RWPE2 (cell line): Measurements from ENCODE around the gene SKAP2.

ENCODE experiments used
- ATAC-seq: fragments of 200-7000 bp; cut with Tn5 transposase; 3 replicates; pipeline ENCODE4 v1.9.1; 2021; ENCODE audit warnings: low read depth
- DNase-seq: peaks from one replicate; pipeline ENCODE4 v3.0.0-alpha.2; 2020; ENCODE audit warnings: low spot score
- H3K27ac ChIP-seq: fragments of 450-650 bp; 2 replicates; pipeline ENCODE4 v1.5.1; 2017; ENCODE audit warnings: mild to moderate bottlenecking; ENCODE audit not compliant: poor library complexity, severe bottlenecking
- H3K27me3 ChIP-seq: fragments of 250-450 bp; sonication (Bioruptor Pico); 2 replicates; pipeline ENCODE4 v1.5.1; 2021; ENCODE audit warnings: mild to moderate bottlenecking, moderate library complexity; ENCODE audit not compliant: insufficient read depth, poor library complexity, severe bottlenecking
- H3K36me3 ChIP-seq: fragments of 250-450 bp; sonication (Bioruptor Pico); 2 replicates; pipeline ENCODE4 v1.5.1; 2020; ENCODE audit warnings: low read depth, mild to moderate bottlenecking, moderate library complexity
- H3K4me1 ChIP-seq: fragments of 250-450 bp; sonication (Bioruptor Pico); 2 replicates; pipeline ENCODE4 v1.5.1; 2021; ENCODE audit warnings: mild to moderate bottlenecking, moderate library complexity; ENCODE audit not compliant: insufficient read depth, poor library complexity, severe bottlenecking
- H3K4me3 ChIP-seq: fragments of 250-450 bp; sonication (Bioruptor Pico); 2 replicates; pipeline ENCODE4 v1.5.1; 2021; ENCODE audit warnings: mild to moderate bottlenecking, moderate library complexity; ENCODE audit not compliant: severe bottlenecking
- H3K9me3 ChIP-seq: fragments of 250-450 bp; sonication (Bioruptor Pico); 2 replicates; pipeline ENCODE4 v1.5.1; 2021; ENCODE audit warnings: mild to moderate bottlenecking, moderate library complexity; ENCODE audit not compliant: severe bottlenecking
- TF ChIP-seq, protein P1 (sequence below): fragments of 450-650 bp; IDR thresholded peaks from one replicate; pipeline ENCODE4 v1.5.1; 2017; ENCODE audit warnings: mild to moderate bottlenecking, moderate library complexity; ENCODE audit not compliant: poor library complexity, severe bottlenecking

Gene SKAP2

DNA sequence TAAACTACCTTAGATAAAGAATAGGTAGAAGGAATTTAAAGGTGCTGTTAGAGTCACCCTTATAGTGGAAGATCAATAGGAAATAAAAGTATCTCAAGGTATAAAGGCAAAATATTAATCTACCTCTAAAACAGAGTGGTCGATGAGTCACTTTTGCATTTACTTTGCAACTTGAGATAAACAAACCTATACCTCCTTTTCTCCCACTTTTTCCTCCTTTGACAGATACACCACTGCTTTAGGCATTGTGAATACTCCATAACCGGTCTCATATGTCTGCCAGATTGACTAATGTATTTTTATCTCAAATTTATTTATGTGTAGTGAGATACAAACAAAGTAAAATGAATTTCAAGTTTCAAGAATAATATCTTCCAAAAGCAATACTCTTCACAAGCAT is 193.5 kb downstream of the SKAP2 start:
- DNase-seq (no peak), ATAC-seq (no peak)
- no peak overlapping the region for H3K4me3 ChIP-seq
- no peak overlapping the region for H3K27ac ChIP-seq
- H3K4me1 ChIP-seq, result peaks cover 9% of the 10 kb centered on the region
- H3K9me3 ChIP-seq, result no peaks in the 10 kb centered on the region
- TF ChIP-seq, protein P1, sequence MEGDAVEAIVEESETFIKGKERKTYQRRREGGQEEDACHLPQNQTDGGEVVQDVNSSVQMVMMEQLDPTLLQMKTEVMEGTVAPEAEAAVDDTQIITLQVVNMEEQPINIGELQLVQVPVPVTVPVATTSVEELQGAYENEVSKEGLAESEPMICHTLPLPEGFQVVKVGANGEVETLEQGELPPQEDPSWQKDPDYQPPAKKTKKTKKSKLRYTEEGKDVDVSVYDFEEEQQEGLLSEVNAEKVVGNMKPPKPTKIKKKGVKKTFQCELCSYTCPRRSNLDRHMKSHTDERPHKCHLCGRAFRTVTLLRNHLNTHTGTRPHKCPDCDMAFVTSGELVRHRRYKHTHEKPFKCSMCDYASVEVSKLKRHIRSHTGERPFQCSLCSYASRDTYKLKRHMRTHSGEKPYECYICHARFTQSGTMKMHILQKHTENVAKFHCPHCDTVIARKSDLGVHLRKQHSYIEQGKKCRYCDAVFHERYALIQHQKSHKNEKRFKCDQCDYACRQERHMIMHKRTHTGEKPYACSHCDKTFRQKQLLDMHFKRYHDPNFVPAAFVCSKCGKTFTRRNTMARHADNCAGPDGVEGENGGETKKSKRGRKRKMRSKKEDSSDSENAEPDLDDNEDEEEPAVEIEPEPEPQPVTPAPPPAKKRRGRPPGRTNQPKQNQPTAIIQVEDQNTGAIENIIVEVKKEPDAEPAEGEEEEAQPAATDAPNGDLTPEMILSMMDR, result no peak
- H3K36me3 ChIP-seq, result no peaks in the 10 kb centered on the region
- H3K27me3 ChIP-seq, result no peaks in the 10 kb centered on the region

DNA sequence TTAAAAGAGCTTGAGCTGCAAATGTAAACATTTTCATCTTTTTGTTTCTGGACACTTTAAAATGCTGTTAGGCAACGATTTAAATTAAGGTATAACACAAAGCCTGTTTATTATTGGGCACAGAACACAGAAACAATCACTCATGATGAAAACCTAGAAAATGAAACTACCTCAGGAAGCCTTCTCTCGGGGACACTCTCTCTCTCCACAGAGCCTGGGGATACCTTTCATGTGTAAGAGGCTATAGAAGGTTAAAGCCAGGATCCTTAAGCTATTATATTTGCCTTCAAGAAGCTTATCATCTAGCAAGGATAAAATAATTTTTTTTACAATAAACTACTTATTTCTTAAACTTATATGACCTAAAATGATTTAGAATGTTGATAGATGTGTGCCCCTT is 194.1 kb downstream of the SKAP2 start:
- ATAC-seq, result no peak
- Histone ChIP-seq H3K27ac (no peak overlapping the region), H3K4me1 (peaks cover 4% of the 10 kb centered on the region), H3K36me3 (no peaks in the 10 kb centered on the region), H3K27me3 (no peaks in the 10 kb centered on the region), H3K4me3 (no peak overlapping the region), H3K9me3 (no peaks in the 10 kb centered on the region)
- DNase-seq, result no peak
- TF ChIP-seq, protein P1, result no peak

DNA sequence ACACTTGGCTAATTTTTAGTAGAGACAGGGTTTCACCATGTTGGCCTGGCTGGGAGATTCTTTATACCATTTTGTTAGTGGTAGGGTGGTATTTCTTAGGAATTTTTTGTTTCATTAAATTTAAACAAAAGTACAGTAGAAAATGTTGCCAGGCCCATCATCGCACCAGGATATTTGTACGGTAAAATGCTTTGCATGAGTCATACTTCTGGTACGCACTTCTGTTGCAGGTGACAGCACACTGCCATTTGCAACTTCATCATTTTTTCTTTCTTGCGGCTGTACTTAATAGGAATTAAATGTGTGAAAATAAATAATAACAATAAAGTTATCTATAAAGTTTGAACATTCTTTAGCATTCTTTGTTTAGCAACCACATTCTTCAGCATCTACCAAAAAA is 195.6 kb downstream of the SKAP2 start:
- ATAC-seq (no peak), DNase-seq (no peak)
- Histone ChIP-seq H3K27ac (no peak overlapping the region), H3K4me1 (no peaks in the 10 kb centered on the region), H3K36me3 (no peaks in the 10 kb centered on the region), H3K27me3 (no peaks in the 10 kb centered on the region), H3K4me3 (no peak overlapping the region), H3K9me3 (no peaks in the 10 kb centered on the region)
- TF ChIP-seq, protein P1, result no peak

DNA sequence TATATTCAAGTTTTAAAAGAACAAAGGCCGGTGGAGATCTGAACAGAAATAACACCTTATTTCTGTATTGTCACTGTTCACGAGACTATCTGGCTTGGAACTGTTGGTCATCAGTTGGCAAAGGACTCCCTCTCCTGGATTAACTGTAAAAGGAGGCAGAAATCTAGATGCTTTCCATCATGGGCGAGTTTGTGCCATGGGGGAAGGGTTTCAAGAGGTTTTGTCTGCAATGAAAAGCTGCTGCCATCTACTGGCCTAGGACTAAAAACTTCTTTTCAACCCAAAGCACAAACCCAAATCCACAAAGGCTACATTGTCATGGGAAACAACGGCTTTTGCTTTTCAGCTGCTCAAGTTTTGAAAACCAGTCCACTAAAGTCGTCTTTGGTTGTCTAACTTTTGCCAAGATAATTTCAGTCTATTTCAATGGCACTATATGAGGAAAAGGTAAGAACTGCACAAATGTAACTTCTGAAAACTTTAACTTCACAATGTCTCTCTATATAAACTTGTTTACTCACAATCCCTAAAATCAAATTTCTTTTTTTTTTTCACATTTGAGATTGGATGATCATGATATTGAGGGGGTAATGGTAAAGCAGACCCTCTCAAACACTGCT is 196.8 kb downstream of the SKAP2 start:
- Histone ChIP-seq H3K9me3 (no peaks in the 10 kb centered on the region), H3K4me1 (no peaks in the 10 kb centered on the region), H3K36me3 (no peaks in the 10 kb centered on the region), H3K4me3 (no peak overlapping the region), H3K27me3 (no peaks in the 10 kb centered on the region), H3K27ac (no peak overlapping the region)
- DNase-seq (peak; percentile 63), ATAC-seq (peak; percentile 86)
- TF ChIP-seq, protein P1, result peak; percentile 99

DNA sequence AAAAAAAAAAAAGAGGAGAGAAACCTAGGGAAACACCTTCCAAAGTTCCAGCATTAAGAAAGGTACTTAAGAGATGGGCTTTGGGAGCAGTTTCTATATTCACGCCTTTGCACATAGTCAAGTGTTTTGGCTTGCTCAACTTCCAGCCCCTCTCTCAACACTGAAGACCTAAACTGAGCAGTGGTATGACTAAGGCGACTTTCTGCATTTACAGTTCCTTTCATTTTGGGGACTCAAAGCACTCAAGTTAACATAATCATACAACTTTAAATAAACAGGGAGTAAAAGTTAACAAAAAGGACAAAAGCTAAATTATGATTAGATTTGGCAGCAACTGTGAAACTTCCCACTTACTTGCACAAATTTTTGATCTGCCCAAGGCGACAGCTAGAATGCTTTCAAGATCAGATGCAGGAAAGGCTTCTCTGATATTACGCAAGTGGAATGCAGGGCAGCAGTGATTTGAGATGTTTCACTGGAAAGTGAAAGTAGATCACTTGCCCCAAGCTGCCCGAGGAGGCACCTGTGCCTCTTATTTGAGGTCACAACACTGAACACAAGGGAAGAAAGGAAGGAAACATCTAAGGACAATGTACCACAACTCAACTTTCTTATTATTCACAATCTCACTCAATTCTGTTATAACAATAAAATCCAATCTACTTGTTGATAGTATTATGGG is 199.5 kb downstream of the SKAP2 start:
- DNase-seq (no peak), ATAC-seq (peak; percentile 40; the same call in 1 of the 3 replicates)
- TF ChIP-seq, protein P1, result no peak
- no peaks in the 10 kb centered on the region for H3K9me3 ChIP-seq
- no peaks in the 10 kb centered on the region for H3K27me3 ChIP-seq
- H3K27ac ChIP-seq, result no peak overlapping the region
- no peak overlapping the region for H3K4me3 ChIP-seq
- no peaks in the 10 kb centered on the region for H3K36me3 ChIP-seq
- H3K4me1 ChIP-seq, result no peaks in the 10 kb centered on the region
